C4-2B (cell line): Measurements from ENCODE around the gene LATS2.

Experiments used
- ZFX ChIP-seq: fragments of 450-650 bp; IDR thresholded peaks from 2 replicates; pipeline ENCODE4 v1.6.1; 2017
- TF ChIP-seq, protein P1 (sequence below): fragments of 450-650 bp; conservative IDR thresholded peaks from 2 replicates; pipeline ENCODE4 v1.5.1; 2017; ENCODE audit warnings: mild to moderate bottlenecking

DNA sequence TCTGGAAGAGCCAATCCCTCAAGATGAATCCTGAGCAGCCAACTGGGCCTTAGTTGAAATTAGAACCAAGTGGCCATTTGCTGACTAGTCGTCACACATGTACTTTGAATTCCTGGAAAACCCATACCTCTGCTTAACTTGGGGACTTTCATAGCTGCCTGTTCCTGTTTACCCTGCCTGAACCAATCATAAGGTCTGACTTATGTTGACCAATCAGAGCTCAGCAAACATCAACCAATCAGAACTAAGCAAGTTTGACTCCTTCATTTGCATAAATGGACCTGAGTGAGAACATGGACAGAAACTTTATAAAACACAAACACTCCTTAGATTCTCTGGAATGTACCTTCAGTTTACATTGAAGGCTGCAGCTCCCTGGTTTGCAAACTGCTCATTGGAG lies 50.8 kb downstream of the LATS2 start:
- TF ChIP-seq, protein P1, sequence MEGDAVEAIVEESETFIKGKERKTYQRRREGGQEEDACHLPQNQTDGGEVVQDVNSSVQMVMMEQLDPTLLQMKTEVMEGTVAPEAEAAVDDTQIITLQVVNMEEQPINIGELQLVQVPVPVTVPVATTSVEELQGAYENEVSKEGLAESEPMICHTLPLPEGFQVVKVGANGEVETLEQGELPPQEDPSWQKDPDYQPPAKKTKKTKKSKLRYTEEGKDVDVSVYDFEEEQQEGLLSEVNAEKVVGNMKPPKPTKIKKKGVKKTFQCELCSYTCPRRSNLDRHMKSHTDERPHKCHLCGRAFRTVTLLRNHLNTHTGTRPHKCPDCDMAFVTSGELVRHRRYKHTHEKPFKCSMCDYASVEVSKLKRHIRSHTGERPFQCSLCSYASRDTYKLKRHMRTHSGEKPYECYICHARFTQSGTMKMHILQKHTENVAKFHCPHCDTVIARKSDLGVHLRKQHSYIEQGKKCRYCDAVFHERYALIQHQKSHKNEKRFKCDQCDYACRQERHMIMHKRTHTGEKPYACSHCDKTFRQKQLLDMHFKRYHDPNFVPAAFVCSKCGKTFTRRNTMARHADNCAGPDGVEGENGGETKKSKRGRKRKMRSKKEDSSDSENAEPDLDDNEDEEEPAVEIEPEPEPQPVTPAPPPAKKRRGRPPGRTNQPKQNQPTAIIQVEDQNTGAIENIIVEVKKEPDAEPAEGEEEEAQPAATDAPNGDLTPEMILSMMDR = no peak
- no peak for TF ChIP-seq ZFX
